ENCODE data around the gene CASP5.

DNA sequence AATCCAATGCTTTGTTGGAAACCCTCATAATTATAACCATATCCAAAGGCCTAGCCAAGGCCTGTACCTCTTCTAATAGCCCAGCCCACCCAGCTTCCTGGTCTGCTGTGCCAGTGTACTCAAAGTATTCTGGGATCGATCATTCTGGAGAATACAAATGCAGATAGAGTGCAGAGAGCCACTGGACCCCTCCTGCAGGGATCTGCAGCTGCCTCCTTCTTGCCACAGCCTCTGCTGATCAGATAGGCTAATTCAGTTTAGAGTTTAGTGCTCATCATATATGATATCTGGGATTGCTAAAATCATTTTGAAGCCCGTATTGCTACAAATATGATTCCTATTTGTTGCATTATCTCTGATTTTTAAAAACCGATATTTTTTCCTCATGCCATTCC, 17.5 kb downstream of the CASP5 start:
- no peak for TF ChIP-seq POLR2A (IDR thresholded peaks at IDR 0.05; ENCODE audit: low read length)
- no peak for TF ChIP-seq GATA1 (IDR thresholded peaks at IDR 0.05; ENCODE audit: low read depth, low read length)

All from erythroblast (primary cell).